Suprapubic skin (tissue), 4 donors: ENCODE data around the gene GLIS2.

Source experiments
- EP300 ChIP-seq: sonication (generic); formaldehyde crosslinking; IDR thresholded peaks from one replicate; pipeline ENCODE4 v1.6.1; 2017; ENCODE audit warnings: antibody characterized with exemption
- POLR2A ChIP-seq, 2 donors: fragments of 450-650 bp; IDR thresholded peaks; one replicate each; pipeline ENCODE4 v1.6.1; 2017; ENCODE audit warnings: antibody characterized with exemption in 2 of 2, mild to moderate bottlenecking in 2 of 2, moderate library complexity in 2 of 2
- POLR2AphosphoS5 ChIP-seq, 3 donors: sonication (generic); formaldehyde crosslinking; IDR thresholded peaks; one replicate each; pipeline ENCODE4 v1.6.1; 2017; ENCODE audit warnings: antibody characterized with exemption in 3 of 3

GRCh38 chr16:4360538-4361021 lies 44.7 kb downstream of the GLIS2 start:
- TF ChIP-seq POLR2A (IDR thresholded peaks at IDR 0.05) (no peak), EP300 (no peak), POLR2AphosphoS5 (IDR thresholded peaks at IDR 0.05) (no peak)
